ENCODE data around the gene RACGAP1.
A peak's percentile ranks its signal among the peaks of the same experiment; 100 is the strongest.
"Not testable (repeated sequence)": the region's sequence is repeated elsewhere in the genome, so short reads cannot be mapped to it uniquely, and the experiment has no call there.

Gene RACGAP1

DNA sequence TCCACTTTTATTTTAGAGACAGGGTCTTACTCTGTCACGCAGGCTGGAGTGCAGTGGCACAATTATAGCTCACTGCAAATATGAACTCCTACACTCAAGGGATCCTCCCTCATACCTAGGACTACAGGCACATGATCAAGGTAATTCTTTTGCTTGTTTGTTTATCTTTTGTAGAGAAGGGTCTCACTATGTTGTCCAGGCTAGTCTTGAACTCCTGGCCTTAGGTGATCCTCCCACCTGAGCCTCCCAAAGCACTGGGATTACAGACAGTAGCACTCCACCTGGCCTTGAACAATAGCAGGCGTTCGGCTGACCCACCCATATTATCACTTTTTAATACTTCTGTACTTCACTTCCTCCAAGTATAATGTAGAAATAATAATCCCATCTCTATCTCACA, 1.4 kb upstream of the RACGAP1 start:
- DNase-seq (ENCODE audit: low spot score) = no peak

DNA sequence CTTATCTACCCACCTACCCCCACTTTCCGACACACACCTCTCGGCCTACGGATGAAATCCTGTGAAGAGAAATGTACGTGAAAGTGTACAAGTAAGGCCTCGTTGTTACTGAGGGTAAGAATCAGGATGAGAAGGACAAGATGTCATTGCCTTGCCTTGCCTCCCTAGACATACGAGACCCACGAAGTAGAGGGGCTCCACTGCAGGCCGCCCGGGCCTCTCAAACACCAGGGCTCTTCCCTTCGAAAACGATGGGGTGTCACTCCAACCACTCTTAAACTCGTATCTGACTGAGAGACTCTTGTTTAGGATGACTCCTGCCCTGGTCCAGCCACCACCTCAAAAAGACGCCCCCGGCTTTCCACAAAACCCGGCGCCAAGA, 498 bp downstream of the RACGAP1 start:
- peak; percentile 16 for DNase-seq (ENCODE audit: low spot score)

DNA sequence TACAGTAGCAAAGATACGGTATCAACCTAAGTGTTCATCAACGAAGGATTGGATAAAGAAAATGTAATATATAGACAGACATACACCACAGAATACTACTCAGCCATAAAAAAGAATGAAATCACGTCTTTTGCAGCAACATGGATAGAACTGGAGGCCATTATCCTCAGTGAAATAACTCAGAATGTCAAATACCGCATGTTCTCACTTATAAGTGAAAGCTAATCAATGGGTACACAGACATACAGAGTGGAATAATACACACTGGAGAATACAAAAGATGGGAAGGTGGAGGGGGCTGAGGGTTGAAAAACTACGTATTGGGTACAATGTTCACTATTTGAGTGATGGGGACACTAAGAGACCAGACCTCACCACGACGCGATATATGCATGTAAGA, 1.1 kb downstream of the RACGAP1 start:
- DNase-seq (ENCODE audit: low spot score) = no peak

DNA sequence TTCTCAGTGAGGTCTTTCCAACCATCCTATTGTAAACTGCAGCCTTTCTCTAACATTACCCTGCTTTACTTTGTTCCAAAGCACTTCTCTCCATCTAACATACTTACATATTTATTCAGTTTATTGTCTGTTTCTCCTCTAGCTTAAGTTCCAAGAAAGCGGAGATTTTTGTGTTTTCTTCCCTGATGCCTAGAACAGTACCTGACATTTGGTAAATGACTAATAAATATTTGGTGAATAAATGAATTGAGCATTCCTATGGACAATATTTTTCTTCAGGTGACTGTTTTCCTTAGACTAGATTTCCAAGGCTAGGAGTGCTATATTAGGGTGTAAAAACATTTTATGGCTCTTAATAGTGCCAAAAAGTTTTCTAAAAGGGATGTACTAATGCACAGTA, 2.4 kb downstream of the RACGAP1 start:
- no peak for DNase-seq (ENCODE audit: low spot score)

DNA sequence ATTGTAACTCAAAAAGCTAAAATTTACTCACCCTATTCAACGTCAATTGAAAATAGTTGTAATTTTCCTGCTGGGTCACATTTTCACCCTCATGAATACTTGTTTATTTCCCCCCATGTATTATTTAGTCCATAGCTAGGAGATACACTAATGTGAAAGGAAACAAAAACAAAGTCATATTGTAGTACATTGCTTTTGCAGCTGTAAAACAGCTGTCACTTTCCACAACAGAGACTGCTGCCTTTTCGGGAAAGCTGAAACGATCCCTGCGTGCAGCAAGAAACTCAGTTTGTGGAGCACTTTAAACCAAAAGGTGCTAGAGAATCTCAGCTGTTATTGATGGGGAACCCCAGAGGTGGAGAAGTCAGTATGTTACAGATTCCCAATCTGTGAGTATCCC, 4.3 kb downstream of the RACGAP1 start:
- no peak for DNase-seq (ENCODE audit: low spot score)

DNA sequence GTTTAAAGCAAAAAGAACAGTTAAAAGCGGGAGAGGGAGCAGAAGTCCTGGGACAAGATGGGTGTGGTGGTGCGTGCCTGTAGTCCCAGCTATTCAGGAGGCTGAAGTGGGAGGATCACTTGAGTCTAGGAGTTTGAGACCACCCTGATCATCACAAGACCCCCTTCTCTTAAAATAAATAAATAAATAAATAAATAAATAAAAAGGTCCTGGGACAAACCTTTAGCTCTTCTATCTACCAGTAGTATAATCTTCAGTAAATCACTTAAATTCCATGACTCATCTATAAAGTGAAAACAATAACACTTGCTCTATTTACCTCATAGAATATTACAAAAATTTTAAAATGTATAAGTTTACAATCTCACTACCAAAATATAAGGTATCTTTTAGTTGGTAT, 5.8 kb downstream of the RACGAP1 start:
- no peak for DNase-seq (ENCODE audit: low spot score)

DNA sequence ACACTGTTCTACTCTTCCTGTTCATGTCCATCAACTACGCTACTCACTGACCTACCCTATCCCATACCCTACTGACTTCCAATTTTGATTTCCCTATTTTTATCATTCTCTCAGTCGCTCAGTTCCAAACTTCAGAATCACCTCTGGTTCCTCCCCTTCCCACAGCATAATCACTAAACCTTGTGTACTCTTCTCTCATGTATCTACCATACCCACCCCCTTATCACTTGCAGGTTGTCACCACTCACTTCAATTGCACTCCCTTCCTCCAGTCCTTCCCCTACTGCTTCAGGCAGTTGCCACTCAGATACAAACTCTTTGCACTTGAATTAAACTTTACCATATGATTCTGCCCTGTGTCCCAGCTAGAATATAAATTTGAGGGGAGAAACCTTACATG, 6.3 kb downstream of the RACGAP1 start:
- DNase-seq (ENCODE audit: low spot score) = no peak

DNA sequence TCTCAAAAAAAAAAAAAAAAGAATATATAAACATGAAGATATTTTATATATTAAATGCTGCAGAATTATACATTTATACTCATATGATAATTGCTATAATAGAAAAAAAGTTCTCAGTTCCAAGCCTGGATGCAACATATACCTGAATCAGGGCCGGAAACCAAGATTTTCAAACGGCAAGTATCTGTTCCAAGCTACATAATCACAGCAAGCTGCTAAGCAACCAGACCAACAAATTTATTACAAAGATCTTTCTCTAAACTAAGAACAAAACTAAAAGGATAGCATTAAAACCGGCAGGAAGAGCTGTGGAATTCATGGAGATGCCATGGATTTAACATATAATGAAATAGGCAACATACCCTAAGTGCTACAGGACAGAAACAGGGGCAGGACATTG, 7.1 kb downstream of the RACGAP1 start:
- DNase-seq (ENCODE audit: low spot score) = no peak

DNA sequence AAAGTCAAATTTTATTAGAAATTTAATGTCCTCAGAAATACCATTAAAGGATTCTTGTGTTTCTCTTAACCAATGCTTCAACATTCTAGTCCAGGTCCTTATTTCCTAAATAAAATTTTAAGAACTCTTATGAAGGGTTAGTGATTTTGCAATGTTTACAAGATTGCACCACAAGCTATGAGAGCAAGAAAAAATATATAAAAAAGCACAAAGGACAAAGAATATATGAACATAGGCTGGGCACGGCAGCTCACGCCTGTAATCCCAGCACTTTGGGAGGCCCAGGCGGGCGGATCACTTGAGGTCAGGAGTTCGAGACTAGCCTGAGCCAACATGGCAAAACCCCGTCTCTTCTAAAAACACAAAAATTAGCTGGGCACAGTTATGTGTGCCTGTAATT, 7.7 kb downstream of the RACGAP1 start:
- no peak for DNase-seq (ENCODE audit: low spot score)

DNA sequence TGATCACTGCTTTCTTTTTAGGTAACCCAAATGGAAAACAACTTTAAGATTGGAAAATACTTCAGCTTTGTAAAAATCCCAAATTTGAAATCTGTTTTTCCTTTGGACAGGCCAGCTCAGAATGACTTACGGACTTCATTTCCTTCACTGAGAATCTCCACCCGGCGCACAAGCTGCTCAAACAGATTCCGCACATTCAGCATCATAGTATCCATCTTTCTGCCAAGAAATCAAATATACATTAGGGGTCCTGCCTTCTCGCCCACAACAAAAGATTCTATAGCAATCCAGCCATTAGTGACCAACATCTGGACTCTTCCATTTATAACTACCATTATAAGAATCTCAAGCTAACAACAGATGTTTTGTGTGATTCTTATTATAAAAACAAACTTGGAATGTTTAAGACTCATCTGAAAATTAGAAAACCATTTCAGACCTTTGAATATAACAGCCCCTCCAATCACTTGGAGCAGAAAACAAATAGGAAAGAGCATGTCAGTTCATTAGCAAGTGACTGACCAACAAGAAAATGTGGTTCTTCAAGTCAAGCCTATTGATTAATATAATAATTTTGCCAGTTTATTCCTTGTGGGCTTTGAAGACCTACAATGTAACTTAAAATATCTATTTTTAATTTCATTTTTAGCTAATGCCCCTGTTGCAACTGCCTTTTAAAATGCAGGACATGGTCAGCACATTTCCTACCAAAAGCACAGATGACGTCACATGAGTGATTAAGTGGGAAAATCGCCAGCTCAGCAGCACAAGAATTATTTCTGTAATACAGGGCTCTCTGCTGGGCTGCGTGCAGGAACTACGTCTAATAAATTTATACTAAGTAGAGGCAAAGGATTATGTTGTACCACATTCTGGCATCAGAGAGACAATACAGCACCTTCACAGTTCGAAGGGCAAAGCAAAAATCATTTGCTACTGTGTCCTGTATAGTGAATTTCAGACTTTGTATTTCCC, 8.5 kb downstream of the RACGAP1 start:
- DNase-seq (ENCODE audit: low spot score) = peak; percentile 47

DNA sequence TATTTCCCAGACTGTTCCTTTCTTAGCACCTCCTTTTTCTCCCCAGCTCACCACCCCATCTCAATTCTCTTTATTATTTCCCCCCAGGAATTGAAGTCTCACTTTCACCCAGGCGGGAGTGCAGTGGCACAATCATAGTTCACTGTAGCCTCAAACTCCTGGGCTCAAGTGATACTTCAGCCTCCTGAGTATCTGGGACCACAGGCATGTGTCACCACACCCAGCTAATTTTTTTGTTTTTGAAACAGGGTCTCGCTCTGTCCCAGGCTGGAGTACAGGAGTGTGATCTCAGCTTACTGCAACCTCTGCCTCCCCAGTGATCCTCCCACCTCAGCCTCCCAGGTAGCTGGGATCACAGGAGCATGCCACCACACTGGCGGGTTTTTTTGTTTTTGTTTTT, 11.0 kb downstream of the RACGAP1 start:
- DNase-seq (ENCODE audit: low spot score) = no peak

DNA sequence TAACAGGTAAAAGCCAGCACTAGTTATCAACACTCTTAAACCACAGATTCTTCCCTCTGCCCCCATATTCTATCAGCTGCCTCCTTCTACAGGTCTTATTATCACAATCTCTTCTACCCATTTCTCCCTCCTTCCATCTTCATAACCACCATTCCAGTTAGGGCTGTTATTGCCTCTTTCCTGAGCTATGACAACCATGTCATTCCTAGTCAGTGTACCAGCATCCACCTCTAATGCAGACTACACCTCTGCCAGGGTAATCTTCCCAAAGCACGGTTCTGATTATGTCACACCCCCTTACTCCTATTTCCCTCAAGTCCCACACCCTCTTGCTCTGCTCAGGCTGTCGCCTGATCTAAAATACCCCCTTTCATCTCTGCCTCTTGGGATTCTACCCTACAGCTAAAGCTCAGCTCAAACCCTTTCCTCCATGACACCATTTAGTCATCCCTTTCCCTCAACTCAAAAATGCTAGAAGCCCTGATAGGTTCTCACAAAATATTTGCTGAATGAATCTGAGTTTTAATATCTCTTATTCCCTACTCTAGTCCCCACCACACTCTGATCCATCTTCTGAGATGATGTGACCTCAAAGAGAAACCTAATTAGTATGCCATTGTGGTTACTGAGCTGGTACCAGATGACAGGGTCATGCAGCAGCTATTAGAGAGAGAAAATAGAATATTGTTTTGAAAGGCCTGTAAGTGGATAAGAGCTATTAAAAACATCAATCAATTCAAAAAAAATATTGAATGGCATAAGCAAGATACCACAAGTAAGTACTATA, 11.7 kb downstream of the RACGAP1 start:
- no peak for DNase-seq (ENCODE audit: low spot score)

DNA sequence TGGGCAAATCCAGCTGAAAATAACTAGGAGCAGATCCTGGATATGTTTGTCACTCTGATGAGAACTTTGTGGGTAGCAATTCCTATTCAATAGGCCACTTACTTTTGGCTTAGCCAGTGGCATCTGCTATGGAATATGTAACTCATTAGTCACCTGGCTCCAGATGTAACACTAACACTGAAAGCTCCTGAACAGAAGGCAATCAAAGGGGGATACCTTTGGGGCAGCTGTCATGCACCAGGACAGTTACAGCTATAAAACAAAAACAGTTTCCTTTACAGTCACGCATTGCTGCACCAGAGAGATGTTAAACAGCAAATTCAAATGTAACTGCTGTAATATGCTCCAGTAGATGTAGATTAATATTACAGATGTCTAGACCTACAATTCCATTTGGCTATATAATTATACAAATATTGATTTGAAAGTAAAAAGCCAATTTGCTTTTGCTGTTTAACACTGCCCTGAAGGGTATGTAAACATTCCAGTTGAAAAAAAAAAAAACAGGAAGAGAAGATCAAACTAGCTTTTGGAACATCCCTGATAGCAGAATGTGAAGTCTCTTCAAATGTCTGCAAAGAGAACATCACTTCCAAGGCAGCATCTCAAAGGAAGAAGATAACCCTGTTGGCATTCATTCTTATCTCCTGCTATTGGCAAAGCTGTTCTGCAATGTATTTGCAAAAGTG, 18.4 kb downstream of the RACGAP1 start:
- no peak for DNase-seq (ENCODE audit: low spot score)

DNA sequence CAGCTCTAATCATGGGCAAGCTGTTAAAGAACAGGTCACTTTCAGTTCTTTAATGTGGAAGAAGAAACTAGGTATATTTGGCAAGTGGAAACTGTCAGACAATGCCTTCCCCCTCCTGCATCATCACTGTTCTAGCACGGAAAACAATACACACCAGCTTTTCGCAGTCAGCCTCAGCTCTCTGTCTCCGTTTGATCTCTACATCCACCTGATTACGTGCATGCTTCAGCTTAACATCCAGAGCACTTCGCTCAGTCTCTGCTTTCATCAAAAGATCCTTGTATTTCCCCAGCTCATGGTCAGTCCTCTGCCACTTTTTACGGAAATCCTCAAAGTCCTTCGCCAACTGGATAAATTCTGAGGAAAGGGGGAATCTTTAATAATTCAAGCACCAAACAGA, 19.0 kb downstream of the RACGAP1 start:
- DNase-seq (ENCODE audit: low spot score) = no peak

DNA sequence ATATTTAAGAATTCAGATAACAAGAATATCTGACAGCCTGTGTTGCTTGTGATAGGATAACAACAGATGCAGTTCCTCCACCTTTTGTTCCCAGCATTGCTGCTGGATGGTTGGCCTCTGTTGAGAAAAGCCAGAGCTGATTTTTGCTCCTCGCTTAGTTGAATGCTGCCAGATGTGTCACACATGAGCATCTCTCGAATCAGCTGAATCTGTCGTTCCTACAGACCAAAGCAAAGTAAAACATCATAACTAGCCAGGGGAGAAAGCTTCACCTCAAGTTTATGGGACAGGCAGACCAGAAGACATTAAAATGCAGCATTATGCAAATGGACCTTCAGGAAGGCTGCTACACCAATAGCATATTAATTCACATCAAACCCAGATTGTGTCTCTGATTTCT, 20.1 kb downstream of the RACGAP1 start:
- no peak for DNase-seq (ENCODE audit: low spot score)

DNA sequence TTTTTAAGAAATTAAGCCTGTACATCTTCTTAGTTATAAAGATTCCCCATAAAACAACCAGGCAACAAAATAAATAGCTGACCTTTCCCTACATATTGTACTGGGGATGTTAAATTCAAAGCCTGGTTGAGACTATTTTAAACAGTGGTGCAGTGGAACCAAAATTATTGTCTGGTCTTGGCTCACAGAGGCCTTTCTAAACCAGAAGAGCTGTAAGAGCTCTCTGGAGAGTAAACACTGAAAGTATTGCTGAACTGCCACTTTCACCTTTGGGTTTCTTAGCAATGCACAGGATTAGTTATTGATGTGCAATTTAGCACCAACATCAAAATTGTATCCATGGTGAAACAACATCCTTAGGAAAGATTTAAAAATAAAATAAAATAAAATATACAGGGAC, 20.6 kb downstream of the RACGAP1 start:
- DNase-seq (ENCODE audit: low spot score) = no peak

DNA sequence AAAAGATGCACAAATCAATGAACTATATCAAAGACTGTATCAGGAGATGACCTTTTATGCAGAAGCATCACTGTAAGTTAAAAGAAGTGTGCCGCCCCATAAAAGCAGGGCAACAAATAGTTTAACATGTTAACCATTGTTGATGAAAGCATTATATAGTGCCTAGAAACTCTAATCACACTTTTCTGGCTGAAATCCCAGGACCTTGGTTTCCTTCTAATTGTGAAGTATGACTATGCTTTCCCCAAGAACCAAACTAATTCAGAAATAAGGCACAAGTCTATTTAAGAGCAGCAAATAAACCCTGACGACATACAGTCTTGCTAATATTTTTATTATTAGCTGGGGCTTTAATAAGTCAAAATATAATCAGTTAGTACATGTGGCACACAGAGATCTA, 21.7 kb downstream of the RACGAP1 start:
- DNase-seq (ENCODE audit: low spot score) = no peak

DNA sequence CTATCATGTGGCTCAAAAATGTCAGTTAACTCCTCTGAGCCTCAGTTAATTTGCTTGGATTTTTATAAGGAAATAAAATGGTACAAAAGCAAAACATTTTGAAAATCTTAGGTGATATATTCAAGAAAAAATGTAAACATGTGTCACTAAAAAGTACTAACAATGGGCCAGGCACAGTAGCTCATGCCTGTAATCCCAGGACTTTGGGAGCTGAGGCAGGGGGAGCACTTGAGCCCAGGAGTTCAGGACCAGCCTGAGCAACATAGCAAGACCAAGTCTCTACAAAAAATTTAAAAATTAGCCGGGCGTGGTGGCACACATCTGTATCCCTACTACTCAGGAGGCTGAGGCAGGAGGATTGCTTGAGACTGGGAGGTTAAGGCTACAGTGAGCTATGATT, 26.8 kb downstream of the RACGAP1 start:
- DNase-seq (ENCODE audit: low spot score) = no peak

DNA sequence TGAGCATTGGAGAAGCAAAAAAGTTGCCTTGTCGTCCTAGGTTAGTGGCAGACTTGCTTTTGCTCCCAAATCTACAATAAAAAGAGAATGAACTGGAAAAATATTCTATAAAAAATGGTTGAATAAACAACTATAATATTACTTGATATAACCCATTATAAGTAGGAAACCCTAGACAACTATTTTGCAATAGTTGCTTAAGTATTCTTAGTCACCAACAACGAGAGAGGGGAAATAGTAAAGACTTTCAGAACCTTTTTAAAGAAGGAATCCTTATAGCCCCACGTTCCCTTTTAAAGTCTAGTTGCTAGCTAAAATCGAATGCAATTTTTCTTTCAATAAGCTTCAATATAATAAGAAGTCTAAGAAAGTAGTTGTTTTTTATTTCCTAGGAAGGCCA, 35.0 kb downstream of the RACGAP1 start:
- DNase-seq (ENCODE audit: low spot score) = no peak

DNA sequence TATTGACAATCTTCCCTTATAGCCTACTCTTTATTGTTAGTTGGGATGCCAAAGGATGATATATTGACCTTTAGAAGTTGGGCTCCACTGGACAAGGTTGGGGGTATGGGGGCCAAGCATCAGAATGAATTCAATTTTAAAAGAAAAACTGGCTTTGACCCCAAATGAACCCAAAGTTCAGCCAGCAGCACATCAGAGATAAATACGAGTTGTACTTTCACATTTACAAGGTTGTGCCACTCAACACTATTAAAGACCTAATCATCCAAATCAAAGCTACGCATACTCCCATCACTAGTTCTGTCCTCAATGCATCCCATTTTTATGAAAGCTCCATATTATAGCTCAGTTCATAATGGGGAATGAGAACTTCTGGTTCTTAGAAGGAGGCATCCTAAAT, 35.9 kb downstream of the RACGAP1 start:
- not testable (repeated sequence) for DNase-seq (ENCODE audit: low spot score)

DNA sequence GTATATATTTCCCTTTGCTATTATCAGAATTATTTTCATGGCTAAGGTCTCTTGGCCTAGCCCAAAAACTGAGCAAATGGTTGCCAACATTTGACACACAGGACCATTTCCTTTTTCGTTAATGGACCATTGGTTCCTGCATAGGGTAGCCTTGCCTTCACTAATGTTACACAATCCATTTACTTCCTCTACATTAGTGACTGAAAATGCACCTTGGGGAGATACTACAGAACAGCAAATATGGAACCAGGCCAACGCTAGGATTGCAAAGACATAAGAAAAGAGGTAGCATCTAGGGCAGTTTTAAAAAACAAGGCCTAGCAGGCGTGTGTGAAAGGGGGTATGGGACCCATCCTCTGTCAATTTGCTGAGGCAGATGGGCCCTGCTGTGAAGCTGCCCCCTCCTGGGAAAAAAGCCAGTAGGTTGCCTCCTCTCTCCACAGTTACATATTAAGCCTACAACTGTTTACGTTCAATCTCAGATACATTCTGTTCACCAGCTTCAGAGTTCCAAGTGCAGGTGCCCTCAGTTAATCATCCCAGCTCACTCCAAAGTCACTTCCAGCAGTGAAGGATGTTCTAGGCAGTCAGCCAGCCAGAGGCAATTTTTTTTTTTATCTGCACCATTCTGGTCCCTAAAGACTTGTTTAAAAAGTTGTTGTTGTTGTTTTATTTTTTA, 37.5 kb downstream of the RACGAP1 start:
- DNase-seq (ENCODE audit: low spot score) = no peak

DNA sequence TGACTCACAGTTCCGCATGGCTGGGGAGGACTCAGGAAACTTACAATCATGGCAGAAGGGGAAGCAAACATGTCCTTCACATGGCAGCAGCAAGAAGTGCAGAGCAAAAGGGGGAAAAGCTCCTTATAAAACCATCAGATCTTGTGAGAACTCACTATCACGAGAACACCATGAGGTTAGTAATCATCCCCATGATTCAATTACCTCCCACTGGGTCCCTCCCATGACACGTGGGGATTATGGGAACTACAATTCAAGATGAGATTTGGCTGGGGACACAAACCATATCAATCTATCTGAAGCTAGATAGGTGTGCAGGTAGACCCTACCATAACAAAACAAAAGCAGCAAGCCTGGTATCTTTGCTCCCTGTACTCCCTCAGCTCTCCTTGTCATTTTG, 38.8 kb downstream of the RACGAP1 start:
- DNase-seq (ENCODE audit: low spot score) = not testable (repeated sequence)
